Lower leg skin (tissue), 4 donors: ENCODE measurements around the gene POLR3C. TPM values are rescaled to one million over a fixed set of nuclear protein-coding genes. Genes with fewer than 3 reads are reported as not detected.

Source experiments
- DNase-seq, 2 donors: peaks; one replicate each; pipeline ENCODE4 v3.0.0-alpha.2; 2019; ENCODE audit warnings: low spot score in 2 of 2
- H3K4me3 ChIP-seq: fragments of 200-600 bp; sonication (generic); 2 replicates; pipeline ENCODE4 v1.5.1; 2017; ENCODE audit warnings: mild to moderate bottlenecking, low read depth; ENCODE audit not compliant: poor library complexity, severe bottlenecking
- CTCF ChIP-seq, 3 donors: fragments of 450-650 bp; IDR thresholded peaks; one replicate each; pipeline ENCODE4 v1.5.1; 2016; ENCODE audit warnings: antibody characterized with exemption in 3 of 3, mild to moderate bottlenecking in 3 of 3, moderate library complexity in 2 of 3
- POLR2A ChIP-seq, 2 donors: fragments of 450-650 bp; IDR thresholded peaks; one replicate each; pipeline ENCODE4 v1.6.1; 2016 to 2017; ENCODE audit warnings: antibody characterized with exemption in 2 of 2, mild to moderate bottlenecking in 1 of 2, moderate library complexity in 1 of 2
- WGBS, 2 donors: methylation state at CpG; one replicate each; pipeline ENCODE4 v1.1.5; 2018; 5-methylcytosine and 5-hydroxymethylcytosine counted together
- intact Hi-C: fragments of 100-400 bp; cut with DNase I; formaldehyde crosslinking; loops from one replicate; pipeline ENCODE4 v1.15.0; 2023; ENCODE audit warnings: low total_unique reads
- total RNA-seq, 4 donors: library from RNA; depleted of rRNA; stranded (reverse); fragments of >200 nt; gene quantifications; one replicate each; pipeline ENCODE4 v1.1.0, GENCODE V29; 2016

POLR3C gene
- total RNA-seq, 4 donors from 2014 or later: 25.1 to 31.3 (median 27.0) TPM

- DNase-seq: no peak
- TF ChIP-seq POLR2A (IDR thresholded peaks at IDR 0.05): no peak
- no peak for TF ChIP-seq CTCF (IDR thresholded peaks at IDR 0.05)
- H3K4me3 ChIP-seq: no peak overlapping the region
- WGBS, 2 donors: 47 to 53% methylated on average over 3 of the region's 3 CpGs
- intact Hi-C loops: loop anchor here (5.0 kb wide), 2 partner anchors 61 to 166 kb away; no protein-coding TSS in a partner anchor
Measured at GRCh38 chr1:145846201-145846612, 22.2 kb downstream of the POLR3C start.

- DNase-seq: no peak
- no peak overlapping the region for H3K4me3 ChIP-seq
- 75 to 79% methylated on average over 3 of the region's 3 CpGs for WGBS, 2 donors
- no peak for TF ChIP-seq POLR2A (IDR thresholded peaks at IDR 0.05)
- no peak for TF ChIP-seq CTCF (IDR thresholded peaks at IDR 0.05)
- intact Hi-C loops: loop anchor here (5.0 kb wide), 2 partner anchors 59 to 164 kb away; no protein-coding TSS in a partner anchor
Measured at GRCh38 chr1:145847827-145848226, 23.8 kb downstream of the POLR3C start.

DNA sequence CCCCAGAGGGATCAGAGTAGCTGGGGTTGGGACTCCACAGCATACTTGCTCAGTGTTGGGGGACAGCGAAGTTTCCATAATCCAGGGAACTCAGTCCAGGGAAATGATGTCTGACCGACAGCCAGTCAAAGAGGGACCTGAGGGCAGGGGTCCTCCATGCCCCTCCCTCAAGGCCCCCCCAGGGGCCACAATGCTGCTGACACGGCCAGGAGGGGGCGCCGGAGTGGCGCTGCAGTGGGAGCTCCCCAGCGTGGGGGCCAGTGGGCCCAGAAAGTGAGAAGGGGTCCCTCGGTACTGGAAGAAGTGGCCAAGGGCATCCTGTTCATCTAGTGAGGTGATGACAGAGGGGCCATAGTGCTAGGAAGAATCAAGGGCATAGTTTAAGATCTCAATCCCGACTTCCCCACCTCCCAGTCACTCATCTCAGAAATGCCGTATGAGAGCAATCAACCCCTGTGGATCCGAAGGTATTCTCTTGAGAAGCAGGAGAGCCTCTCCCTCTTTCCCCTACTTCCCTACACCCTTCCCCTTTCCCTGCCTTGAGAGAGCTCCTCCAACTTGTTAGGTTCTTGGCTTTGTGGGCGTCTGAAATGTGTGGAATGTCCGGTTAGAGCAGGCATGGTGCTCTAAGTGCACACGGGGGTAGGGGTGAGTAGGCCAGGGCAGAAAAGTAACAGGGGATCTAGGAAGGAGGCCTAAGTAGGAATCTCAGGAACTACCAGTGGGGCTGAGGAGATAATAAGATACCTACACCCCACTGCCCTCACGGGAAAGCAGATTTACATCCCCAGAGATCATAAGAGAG lies 25.6 kb downstream of the POLR3C start:
- no peak for TF ChIP-seq POLR2A (IDR thresholded peaks at IDR 0.05)
- no peak for TF ChIP-seq CTCF (IDR thresholded peaks at IDR 0.05)
- 78 to 79% methylated on average over 14 to 15 of the region's 15 CpGs for WGBS, 2 donors

DNA sequence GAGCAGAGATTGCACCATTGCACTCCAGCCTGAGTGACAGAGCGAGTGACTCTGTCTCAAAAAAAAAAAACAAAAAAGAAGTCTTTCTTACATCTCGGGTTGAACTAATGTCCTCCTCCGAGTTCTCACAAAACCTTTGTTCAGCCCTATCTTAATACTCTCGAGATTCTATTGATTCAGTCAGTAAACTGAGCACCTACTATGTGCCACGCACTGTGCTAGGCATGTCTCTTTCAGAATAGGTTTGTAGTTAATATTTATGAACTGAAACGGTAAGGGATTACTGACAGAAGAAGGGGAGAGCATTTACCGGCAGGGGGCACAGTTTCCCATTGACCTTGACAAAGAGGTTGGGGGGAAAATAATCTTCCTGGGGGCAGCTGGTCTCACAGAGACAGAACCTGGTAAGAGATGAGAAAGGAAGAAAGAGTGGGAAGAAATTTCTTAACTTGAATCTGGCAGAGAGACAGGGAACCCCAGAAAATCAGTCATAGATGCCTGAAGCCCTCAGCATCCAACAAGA lies 31.5 kb downstream of the POLR3C start:
- no peak overlapping the region for H3K4me3 ChIP-seq
- no peak for TF ChIP-seq POLR2A (IDR thresholded peaks at IDR 0.05)
- TF ChIP-seq CTCF (IDR thresholded peaks at IDR 0.05): no peak
- DNase-seq: no peak
- intact Hi-C loops: no loop called here
- WGBS, 2 donors: 85 to 90% methylated on average over 7 of the region's 7 CpGs

More for the DNA sequence above, 25.6 kb downstream of the POLR3C start:
- DNase-seq: no peak
- intact Hi-C loops: loop anchor here (5.0 kb wide), 2 partner anchors 58 to 163 kb away; no protein-coding TSS in a partner anchor
- H3K4me3 ChIP-seq: no peak overlapping the region

DNA sequence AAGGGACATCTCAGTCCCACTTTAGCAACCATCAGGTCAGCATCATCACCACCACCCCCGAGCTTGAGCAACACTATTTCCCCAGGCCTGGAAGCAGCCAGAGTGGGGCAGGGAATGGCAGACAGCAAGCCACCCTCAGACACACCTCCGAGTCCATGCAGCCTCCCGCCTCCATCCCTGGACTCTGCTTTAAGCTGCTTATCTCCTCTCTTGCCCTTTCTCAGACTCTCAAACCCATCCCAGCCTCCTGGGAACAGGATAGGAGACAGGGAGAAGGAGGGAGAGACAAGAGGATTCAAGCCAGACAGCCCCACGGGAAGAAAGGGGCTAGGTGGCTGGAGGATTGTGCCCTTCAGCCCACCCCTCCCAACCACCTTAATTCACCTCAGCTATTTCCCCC lies 33.2 kb downstream of the POLR3C start:
- 71 to 91% methylated on average over 4 of the region's 4 CpGs for WGBS, 2 donors
- no peak overlapping the region for H3K4me3 ChIP-seq
- intact Hi-C loops: no loop called here
- DNase-seq: no peak
- no peak for TF ChIP-seq CTCF (IDR thresholded peaks at IDR 0.05)
- TF ChIP-seq POLR2A (IDR thresholded peaks at IDR 0.05): no peak
